ENCODE data around the gene SLC5A10.
"Not testable (repeated sequence)": the region's sequence is repeated elsewhere in the genome, so short reads cannot be mapped to it uniquely, and the experiment has no call there.

SLC5A10 gene

GRCh38 chr17:19043032-19043431, 91.1 kb downstream of the SLC5A10 start:
- DNase-seq (ENCODE audit: low spot score), result not testable (repeated sequence)

GRCh38 chr17:19044643-19045042, 92.7 kb downstream of the SLC5A10 start:
- not testable (repeated sequence) for DNase-seq (ENCODE audit: low spot score)

GRCh38 chr17:19046782-19047375, 94.9 kb downstream of the SLC5A10 start, which contains the start of gene GRAP:
Gene GRAP (minus strand): TSS chr17:19046957. CDS start chr17:19046926, 31 bp downstream.
- DNase-seq (ENCODE audit: low spot score), result not testable (repeated sequence)

GRCh38 chr17:19047510-19047909, 95.5 kb downstream of the SLC5A10 start:
- not testable (repeated sequence) for DNase-seq (ENCODE audit: low spot score)

GRCh38 chr17:19048826-19049225, 96.9 kb downstream of the SLC5A10 start:
- DNase-seq (ENCODE audit: low spot score), result not testable (repeated sequence)

- DNase-seq (ENCODE audit: low spot score), result not testable (repeated sequence)
These were observed 103.5 kb downstream of the SLC5A10 start for GRCh38 chr17:19055447-19055846.

- DNase-seq (ENCODE audit: low spot score), result not testable (repeated sequence)
These were observed 110.2 kb downstream of the SLC5A10 start for GRCh38 chr17:19062009-19062717.

- not testable (repeated sequence) for DNase-seq (ENCODE audit: low spot score)
These were observed 110.9 kb downstream of the SLC5A10 start for GRCh38 chr17:19062718-19063325.

GRCh38 chr17:19063326-19063956, 111.5 kb downstream of the SLC5A10 start:
- DNase-seq (ENCODE audit: low spot score), result not testable (repeated sequence)

GRCh38 chr17:19064378-19064777, 112.4 kb downstream of the SLC5A10 start:
- not testable (repeated sequence) for DNase-seq (ENCODE audit: low spot score)

- DNase-seq (ENCODE audit: low spot score), result not testable (repeated sequence)
These were observed 118.6 kb downstream of the SLC5A10 start for GRCh38 chr17:19070318-19071168.

All from globus pallidus (tissue), 1 donor.